NCI-H1436 treated with DMSO at 0.1 percent for 48 hours (cell line): ENCODE measurements around the gene DGKD.

Experiments
- DNase-seq: peaks from one replicate; lab custom pipeline; 2025; lab: John Stamatoyannopoulos, UW

The DGKD gene

GRCh38 chr2:233446121-233446520 is 91.8 kb downstream of the DGKD start:
- no peak for DNase-seq

- DNase-seq: no peak
Observed at GRCh38 chr2:233446606-233447305, 92.5 kb downstream of the DGKD start.

DNA sequence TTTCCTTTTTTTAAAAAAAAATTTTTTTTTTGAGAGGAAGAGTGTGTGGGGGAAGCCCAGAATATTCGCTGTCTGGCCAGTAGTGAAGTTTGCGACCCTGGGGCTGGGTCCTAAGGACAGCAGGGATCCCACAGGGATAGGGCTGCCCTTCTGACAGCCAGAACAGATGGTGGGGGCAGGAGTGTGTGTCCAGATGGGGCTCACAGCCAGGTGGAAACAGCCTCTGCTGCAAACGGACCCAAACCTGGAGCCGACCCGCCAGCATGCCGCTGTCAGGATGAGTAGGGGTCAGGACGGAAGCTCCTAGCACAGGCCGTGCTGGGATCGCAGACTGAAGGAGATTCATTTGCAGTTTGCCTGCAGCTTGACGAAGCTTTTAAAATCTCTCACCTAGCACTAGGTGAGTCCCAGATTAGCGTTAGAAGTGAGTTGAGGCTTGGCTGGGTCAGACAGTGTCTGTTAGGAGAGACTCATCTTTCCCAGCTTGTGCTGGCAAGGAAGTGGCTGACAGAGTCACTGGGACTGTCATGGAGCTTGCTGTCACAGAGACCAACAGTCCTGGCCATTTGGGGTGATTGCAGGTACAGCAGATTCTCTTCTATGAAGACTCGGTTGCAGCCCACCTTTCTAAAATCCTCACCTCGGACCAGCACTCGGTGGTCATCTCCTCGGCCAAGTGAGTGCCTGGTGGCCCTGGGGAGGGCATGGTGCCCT is 93.4 kb downstream of the DGKD start:
- DNase-seq: no peak

GRCh38 chr2:233448220-233448559 is 93.9 kb downstream of the DGKD start:
- DNase-seq: no peak

DNA sequence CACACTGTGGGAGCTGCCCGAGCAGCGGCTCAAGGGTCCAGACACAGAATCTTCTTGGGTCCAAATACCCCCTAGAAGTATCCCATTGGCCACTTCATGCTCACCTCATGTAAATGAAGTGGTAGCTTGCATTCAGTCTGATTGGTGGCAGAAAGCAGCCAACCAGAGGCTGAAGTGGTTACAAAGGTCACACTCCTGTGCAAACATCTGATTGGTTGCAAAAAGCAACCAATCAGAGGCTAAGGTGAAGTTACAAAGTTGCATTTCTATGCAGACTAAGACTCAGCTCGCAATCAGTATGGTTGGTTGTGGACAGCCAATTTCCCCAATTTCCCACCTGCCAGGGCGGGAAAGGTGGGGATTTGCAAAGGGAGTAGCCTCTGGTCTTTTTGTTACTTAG is 94.3 kb downstream of the DGKD start:
- DNase-seq: no peak

DNA sequence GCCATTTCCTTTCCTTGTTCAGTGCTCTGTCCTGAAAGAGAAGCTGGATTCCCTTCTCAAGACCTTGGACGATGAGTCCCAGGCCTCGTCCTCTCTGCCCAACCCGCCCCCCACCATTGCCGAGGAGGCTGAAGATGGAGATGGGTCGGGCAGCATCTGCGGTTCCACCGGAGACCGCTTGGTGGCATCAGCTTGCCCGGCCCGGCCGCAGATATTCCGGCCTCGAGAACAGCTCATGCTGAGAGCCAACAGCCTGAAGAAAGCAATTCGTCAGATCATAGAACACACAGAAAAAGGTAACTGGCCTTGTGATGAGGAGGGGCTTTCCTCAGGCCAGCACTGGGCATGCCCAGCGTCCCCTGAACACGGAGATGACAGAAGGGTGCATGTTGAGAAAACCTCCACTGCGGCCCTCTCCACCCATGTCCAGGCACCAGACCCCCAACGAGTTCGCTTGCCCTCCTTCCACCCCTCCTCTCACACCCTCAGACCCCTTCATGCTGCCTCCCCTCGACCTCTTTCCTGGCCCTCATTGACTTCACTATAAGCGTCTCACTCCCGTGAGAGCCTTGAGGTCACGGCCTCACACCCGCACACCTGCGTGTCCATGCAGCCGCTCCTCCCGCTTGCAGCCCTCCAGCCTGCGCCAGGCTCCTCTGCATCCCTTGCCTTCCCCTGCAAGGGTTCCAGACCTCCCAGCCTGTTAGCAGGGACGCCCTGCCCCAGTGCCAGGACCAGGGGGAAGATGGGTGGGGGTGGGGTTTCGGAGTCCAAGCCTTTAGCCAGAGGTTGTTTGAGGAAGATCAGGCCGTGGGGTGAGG is 95.0 kb downstream of the DGKD start:
- no peak for DNase-seq

GRCh38 chr2:233449921-233450863 is 95.9 kb downstream of the DGKD start:
- no peak for DNase-seq

GRCh38 chr2:233450864-233451575 is 96.7 kb downstream of the DGKD start:
- no peak for DNase-seq

GRCh38 chr2:233451950-233452349 is 97.7 kb downstream of the DGKD start:
- no peak for DNase-seq

- DNase-seq: no peak
Observed at GRCh38 chr2:233453111-233453915, 99.0 kb downstream of the DGKD start.

GRCh38 chr2:233453916-233454315 is 99.6 kb downstream of the DGKD start:
- DNase-seq: no peak

- no peak for DNase-seq
Observed at GRCh38 chr2:233455006-233455405, 100.7 kb downstream of the DGKD start.

- no peak for DNase-seq
Observed at GRCh38 chr2:233455491-233455890, 101.2 kb downstream of the DGKD start.

DNA sequence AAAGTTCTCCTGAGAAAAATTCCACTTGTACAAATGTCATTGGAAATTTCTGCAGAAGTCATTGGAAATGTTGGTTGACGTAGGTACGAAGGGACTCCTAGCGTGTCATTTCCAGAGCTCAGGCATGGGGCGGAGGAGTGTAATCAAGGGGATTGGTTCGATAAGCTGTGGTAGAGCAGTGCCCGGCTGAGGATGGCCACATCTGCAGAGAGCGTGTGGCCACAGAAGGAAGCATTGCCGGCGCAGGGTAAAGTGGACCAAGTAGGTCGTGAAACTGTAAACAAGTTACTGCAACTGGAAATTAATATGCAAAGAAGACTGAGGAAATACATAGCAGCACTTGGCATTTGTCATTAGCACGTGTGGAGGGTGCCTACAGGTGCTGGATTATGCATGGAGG is 101.8 kb downstream of the DGKD start:
- DNase-seq: no peak

DNA sequence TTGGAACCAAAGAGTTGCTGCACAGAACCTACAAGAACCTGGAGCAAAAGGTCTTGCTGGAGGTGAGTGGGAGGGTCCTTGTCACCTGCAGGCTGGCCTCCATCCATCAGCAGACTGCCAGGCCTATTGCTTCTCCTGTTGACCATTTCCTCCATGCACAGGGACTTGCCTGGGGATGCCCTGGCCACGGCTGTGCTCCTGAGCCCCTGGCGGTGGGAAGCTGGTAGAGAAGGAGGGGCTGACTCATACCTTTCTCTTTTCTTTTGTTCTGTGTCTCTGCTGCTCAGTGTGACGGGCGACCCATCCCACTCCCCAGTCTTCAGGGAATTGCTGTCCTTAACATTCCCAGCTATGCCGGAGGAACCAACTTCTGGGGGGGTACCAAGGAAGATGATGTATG is 102.6 kb downstream of the DGKD start:
- DNase-seq: no peak

- DNase-seq: no peak
Observed at GRCh38 chr2:233457356-233457755, 103.1 kb downstream of the DGKD start.

GRCh38 chr2:233458031-233458610 is 103.8 kb downstream of the DGKD start:
- no peak for DNase-seq

GRCh38 chr2:233458826-233459225 is 104.5 kb downstream of the DGKD start:
- no peak for DNase-seq

GRCh38 chr2:233459426-233459825 is 105.1 kb downstream of the DGKD start:
- no peak for DNase-seq
